H9 (cell line): Measurements from ENCODE around the gene ODC1. TPM values are rescaled to one million over a fixed set of nuclear protein-coding genes. Genes with fewer than 3 reads are reported as not detected.
A peak's percentile ranks its signal among the peaks of the same experiment; 100 is the strongest.

Experiments used
- DNase-seq: peaks from one replicate; pipeline ENCODE4 v3.0.0-alpha.2; 2017
- H2AFZ ChIP-seq: one replicate; pipeline ENCODE4 v1.6.1; 2013; ENCODE audit warnings: mild to moderate bottlenecking, low read length, control low read depth, moderate library complexity
- H2AK5ac ChIP-seq: 2 replicates; pipeline ENCODE4 v1.6.1; 2013; ENCODE audit warnings: low read length, control low read depth, mixed read lengths; ENCODE audit not compliant: insufficient read length
- H2BK120ac ChIP-seq: one replicate; pipeline ENCODE4 v1.6.1; 2013; ENCODE audit warnings: low read depth, mild to moderate bottlenecking, low read length, control low read depth, inconsistent platforms; ENCODE audit not compliant: poor library complexity, severe bottlenecking
- H2BK12ac ChIP-seq: 2 replicates; pipeline ENCODE4 v1.6.1; 2013; ENCODE audit warnings: low read length, control low read depth, mixed read lengths, low read depth; ENCODE audit not compliant: insufficient read length
- H2BK15ac ChIP-seq: 2 replicates; pipeline ENCODE4 v1.6.1; 2013; ENCODE audit warnings: low read depth, low read length, control low read depth
- H2BK20ac ChIP-seq: one replicate; pipeline ENCODE4 v1.6.1; 2013; ENCODE audit warnings: low read depth, mild to moderate bottlenecking, low read length, control low read depth, inconsistent platforms; ENCODE audit not compliant: poor library complexity, severe bottlenecking
- H2BK5ac ChIP-seq: 2 replicates; pipeline ENCODE4 v1.6.1; 2013; ENCODE audit warnings: low read length, control low read depth, mixed read lengths; ENCODE audit not compliant: insufficient read length
- H3K14ac ChIP-seq: 2 replicates; pipeline ENCODE4 v1.6.1; 2013; ENCODE audit warnings: low read length, control low read depth; ENCODE audit not compliant: insufficient read depth
- H3K18ac ChIP-seq: 2 replicates; pipeline ENCODE4 v1.6.1; 2013; ENCODE audit warnings: low read depth, mild to moderate bottlenecking, mixed read lengths, low read length, control low read depth; ENCODE audit not compliant: insufficient read length
- H3K23ac ChIP-seq: 2 replicates; pipeline ENCODE4 v1.6.1; 2013; ENCODE audit warnings: low read length, control low read depth, mixed read lengths, low read depth; ENCODE audit not compliant: insufficient read length
- H3K23me2 ChIP-seq: 2 replicates; pipeline ENCODE4 v1.6.1; 2013; ENCODE audit warnings: low read depth, mild to moderate bottlenecking, mixed read lengths, low read length, control low read depth; ENCODE audit not compliant: insufficient read length, poor library complexity, severe bottlenecking
- H3K27ac ChIP-seq: 2 replicates; pipeline ENCODE4 v1.5.1; 2013; ENCODE audit warnings: low read length, control low read depth, mixed read lengths, low read depth; ENCODE audit not compliant: insufficient read length
- H3K27me3 ChIP-seq: 2 replicates; pipeline ENCODE4 v1.6.1; 2013; ENCODE audit warnings: low read length, control low read depth, inconsistent platforms; ENCODE audit not compliant: insufficient read depth
- H3K4ac ChIP-seq: 2 replicates; pipeline ENCODE4 v1.6.1; 2013; ENCODE audit warnings: low read depth, mild to moderate bottlenecking, control low read depth, inconsistent platforms, low read length, moderate library complexity
- H3K4me1 ChIP-seq: 2 replicates; pipeline ENCODE4 v1.6.1; 2013; ENCODE audit warnings: low read length, control low read depth, inconsistent platforms; ENCODE audit not compliant: insufficient read depth
- H3K4me2 ChIP-seq: 2 replicates; pipeline ENCODE4 v1.6.1; 2013; ENCODE audit warnings: low read length, control low read depth, mixed read lengths; ENCODE audit not compliant: insufficient read length, insufficient read depth
- H3K56ac ChIP-seq: 2 replicates; pipeline ENCODE4 v1.6.1; 2013; ENCODE audit warnings: low read depth, mild to moderate bottlenecking, mixed read lengths, low read length, control low read depth; ENCODE audit not compliant: insufficient read length
- H3K79me1 ChIP-seq: 2 replicates; pipeline ENCODE4 v1.6.1; 2013; ENCODE audit warnings: low read depth, mild to moderate bottlenecking, moderate library complexity, low read length, control low read depth, inconsistent platforms; ENCODE audit not compliant: insufficient read depth, poor library complexity, severe bottlenecking
- H3K79me2 ChIP-seq: 2 replicates; pipeline ENCODE4 v1.6.1; 2013; ENCODE audit warnings: low read length, control low read depth, inconsistent platforms; ENCODE audit not compliant: insufficient read depth
- H3K9ac ChIP-seq: 2 replicates; pipeline ENCODE4 v1.6.1; 2013; ENCODE audit warnings: low read length, control low read depth, mixed read lengths; ENCODE audit not compliant: insufficient read length; ENCODE audit errors: extremely low read depth
- H3K9me3 ChIP-seq: one replicate; pipeline ENCODE4 v1.6.1; 2013; ENCODE audit warnings: low read depth, low read length, inconsistent platforms; ENCODE audit not compliant: control insufficient read depth
- H3T11ph ChIP-seq: one replicate; pipeline ENCODE4 v1.6.1; 2013; ENCODE audit warnings: mild to moderate bottlenecking, low read length, control low read depth, inconsistent platforms
- H4K20me1 ChIP-seq: one replicate; pipeline ENCODE4 v1.6.1; 2013; ENCODE audit not compliant: control insufficient read depth, insufficient read length, insufficient read depth
- H4K5ac ChIP-seq: 2 replicates; pipeline ENCODE4 v1.6.1; 2013; ENCODE audit warnings: low read depth, mild to moderate bottlenecking, mixed read lengths, low read length, control low read depth; ENCODE audit not compliant: insufficient read length
- H4K8ac ChIP-seq: replicated peaks from 2 replicates; pipeline ENCODE4 v1.6.1; 2013; ENCODE audit warnings: low read length, control low read depth, mixed read lengths, low read depth; ENCODE audit not compliant: insufficient read length
- H4K91ac ChIP-seq: 2 replicates; pipeline ENCODE4 v1.6.1; 2013; ENCODE audit warnings: low read depth, mild to moderate bottlenecking, moderate library complexity, mixed read lengths, low read length, control low read depth; ENCODE audit not compliant: insufficient read length
- H3K27ac Mint-ChIP-seq, 3 experiments: 2 replicates in 2 of 3; 3 replicates in 1 of 3; pipeline ENCODE4 v1.8.0; 2020 to 2021; ENCODE audit warnings: mixed read lengths in 3 of 3, mild to moderate bottlenecking in 1 of 3, moderate library complexity in 1 of 3
- H3K27me3 Mint-ChIP-seq: 2 replicates; pipeline ENCODE4 v1.8.0; 2021; ENCODE audit warnings: low read depth, mild to moderate bottlenecking, moderate library complexity, mixed read lengths
- H3K36me3 Mint-ChIP-seq, 3 experiments: 2 replicates in 2 of 3; 3 replicates in 1 of 3; pipeline ENCODE4 v1.8.0; 2020 to 2021; ENCODE audit warnings: low read depth in 3 of 3, mixed read lengths in 3 of 3; ENCODE audit not compliant: insufficient read depth in 1 of 3
- H3K4me1 Mint-ChIP-seq, 2 experiments: 2 replicates each; pipeline ENCODE4 v1.8.0; 2020; ENCODE audit warnings: mixed read lengths in 2 of 2
- H3K4me3 Mint-ChIP-seq, 2 experiments: 2 replicates in 1 of 2; 3 replicates in 1 of 2; pipeline ENCODE4 v1.8.0; 2020 to 2021; ENCODE audit warnings: mild to moderate bottlenecking in 2 of 2, mixed read lengths in 2 of 2, moderate library complexity in 1 of 2
- H3K9me3 Mint-ChIP-seq, 2 experiments: 2 replicates in 1 of 2; 3 replicates in 1 of 2; pipeline ENCODE4 v1.8.0; 2020; ENCODE audit warnings: mild to moderate bottlenecking in 2 of 2, mixed read lengths in 2 of 2, moderate library complexity in 1 of 2
- CTCF ChIP-seq: fragments of 200-600 bp; sonication (generic); conservative IDR thresholded peaks from 3 replicates; pipeline ENCODE4 v1.8.0; 2021; ENCODE audit warnings: antibody characterized with exemption, mild to moderate bottlenecking
- WGBS: extraction: QIAGEN DNeasy Blood & Tissue Kit; methylation state at CpG from one replicate; pipeline ENCODE4 v1.1.7; 2013; ENCODE audit warnings: missing lambda C conversion rate, low lambda C conversion rate, mixed read lengths; ENCODE audit not compliant: insufficient read length; ENCODE audit errors: extremely low coverage; 5-methylcytosine and 5-hydroxymethylcytosine counted together
- total RNA-seq: library from RNA; stranded (reverse); gene quantifications from 2 replicates; pipeline ENCODE4 v1.2.1, GENCODE V29; 2021

The ODC1 gene
- total RNA-seq, 1 experiment from 2014 or later, result 48.3 TPM

- Histone ChIP-seq H4K91ac (no peak overlapping the region), H3K4me1 (no peaks in the 10 kb centered on the region), H3K27ac (no peak overlapping the region), H2BK15ac (no peak overlapping the region), H2BK120ac (no peak overlapping the region), H4K20me1 (no peaks in the 10 kb centered on the region), H3K9ac (no peak overlapping the region), H2BK20ac (no peak overlapping the region), H3K9me3 (no peaks in the 10 kb centered on the region), H3K14ac (no peak overlapping the region), H4K8ac (no peak overlapping the region), H3K79me1 (no peaks in the 10 kb centered on the region), H3T11ph (no peak overlapping the region), H3K56ac (no peak overlapping the region), H2AFZ (no peak overlapping the region), H3K18ac (no peak overlapping the region), H2BK5ac (no peak overlapping the region), H3K27me3 (no peaks in the 10 kb centered on the region), H3K4ac (no peak overlapping the region), H2BK12ac (no peak overlapping the region), H3K23ac (no peak overlapping the region), H2AK5ac (no peak overlapping the region), H3K4me2 (no peak overlapping the region), H3K79me2 (no peaks in the 10 kb centered on the region), H3K23me2 (no peaks in the 10 kb centered on the region), H4K5ac (no peak overlapping the region)
- TF ChIP-seq CTCF, result peak; percentile 17; the same call in 1 of the 3 replicates
- Mint-ChIP-seq H3K27ac (no peak overlapping the region), H3K36me3 (no peaks in the 10 kb centered on the region), H3K4me1 (peaks cover 6 to 8% of the 10 kb centered on the region in 2 experiments; a peak in 3 of 4 replicates), H3K9me3 (peaks cover 0 to 4% of the 10 kb centered on the region in 2 experiments; a peak in 1 of 5 replicates), H3K27me3 (peaks cover 16% of the 10 kb centered on the region), H3K4me3 (peak overlapping the region; percentile 36 to 71)
- no CpG with 5 or more reads among the region's 16 CpGs for WGBS
- no peak for DNase-seq
These were observed 16.3 kb downstream of the ODC1 start for GRCh38 chr2:10431797-10432196.
